ENCODE measurements around the gene STH.

The STH gene

DNA sequence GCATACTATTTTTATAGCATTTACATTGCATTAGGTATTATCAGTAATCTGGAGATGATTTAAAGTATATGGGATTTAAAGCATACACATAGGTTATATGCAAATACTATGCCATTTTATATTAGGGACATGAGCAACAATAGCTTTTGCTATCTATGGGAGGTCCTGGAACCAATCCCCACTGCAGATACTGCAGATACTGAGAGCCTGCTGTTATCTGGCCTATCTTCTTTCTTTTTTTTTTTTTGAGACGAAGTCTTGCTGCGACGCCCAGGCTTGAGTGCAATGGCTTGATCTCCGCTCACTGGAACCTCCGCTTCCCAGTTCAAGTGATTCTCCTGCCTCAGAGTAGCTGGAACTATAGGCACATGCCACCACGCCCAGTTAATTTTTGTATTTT is 37.4 kb downstream of the STH start:
- H3K79me2 ChIP-seq = peaks cover 3% of the 10 kb centered on the region
- TF ChIP-seq, protein P1, sequence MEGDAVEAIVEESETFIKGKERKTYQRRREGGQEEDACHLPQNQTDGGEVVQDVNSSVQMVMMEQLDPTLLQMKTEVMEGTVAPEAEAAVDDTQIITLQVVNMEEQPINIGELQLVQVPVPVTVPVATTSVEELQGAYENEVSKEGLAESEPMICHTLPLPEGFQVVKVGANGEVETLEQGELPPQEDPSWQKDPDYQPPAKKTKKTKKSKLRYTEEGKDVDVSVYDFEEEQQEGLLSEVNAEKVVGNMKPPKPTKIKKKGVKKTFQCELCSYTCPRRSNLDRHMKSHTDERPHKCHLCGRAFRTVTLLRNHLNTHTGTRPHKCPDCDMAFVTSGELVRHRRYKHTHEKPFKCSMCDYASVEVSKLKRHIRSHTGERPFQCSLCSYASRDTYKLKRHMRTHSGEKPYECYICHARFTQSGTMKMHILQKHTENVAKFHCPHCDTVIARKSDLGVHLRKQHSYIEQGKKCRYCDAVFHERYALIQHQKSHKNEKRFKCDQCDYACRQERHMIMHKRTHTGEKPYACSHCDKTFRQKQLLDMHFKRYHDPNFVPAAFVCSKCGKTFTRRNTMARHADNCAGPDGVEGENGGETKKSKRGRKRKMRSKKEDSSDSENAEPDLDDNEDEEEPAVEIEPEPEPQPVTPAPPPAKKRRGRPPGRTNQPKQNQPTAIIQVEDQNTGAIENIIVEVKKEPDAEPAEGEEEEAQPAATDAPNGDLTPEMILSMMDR (IDR thresholded peaks at IDR 0.05) = no peak
- no peaks in the 10 kb centered on the region for H3K4me1 ChIP-seq
- no peaks in the 10 kb centered on the region for H3K36me3 ChIP-seq (ENCODE audit: control insufficient read depth, insufficient read depth, low read length)
- H3K27ac ChIP-seq = no peak overlapping the region
- no peak overlapping the region for H2AFZ ChIP-seq
- H3K9ac ChIP-seq = no peak overlapping the region
- H3K27me3 ChIP-seq (ENCODE audit: control insufficient read depth, insufficient read depth, low read length) = no peaks in the 10 kb centered on the region
- H3K4me3 ChIP-seq (ENCODE audit: low read depth, low read length) = no peak overlapping the region
- H3K9me3 ChIP-seq (ENCODE audit: control insufficient read depth, low read length) = no peaks in the 10 kb centered on the region
- H3K4me2 ChIP-seq (ENCODE audit: low read length) = no peak overlapping the region

DNA sequence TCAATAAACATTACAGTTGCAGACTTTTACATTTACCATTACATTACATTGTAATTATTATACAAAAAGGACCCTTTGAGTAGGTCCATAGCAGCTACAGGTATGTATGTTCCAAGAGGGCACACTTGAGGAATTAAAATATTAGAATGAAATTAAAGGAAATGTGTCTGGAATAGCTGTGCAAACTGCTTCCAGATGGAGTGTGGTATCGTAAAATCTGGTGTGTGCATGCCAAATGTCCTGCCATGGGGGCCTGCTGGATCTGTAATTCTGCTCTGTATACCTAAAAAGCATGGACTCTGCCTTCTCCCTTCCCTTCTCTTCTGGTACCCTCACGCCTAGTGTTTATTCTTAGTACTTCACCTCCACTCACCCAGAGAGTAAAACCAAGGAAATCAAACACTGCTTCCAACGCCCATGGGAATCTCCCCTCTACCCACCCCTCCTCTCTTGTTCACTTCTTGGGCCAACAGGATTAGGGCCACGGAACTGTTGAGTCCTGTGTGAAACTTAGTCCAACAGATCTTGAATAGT is 38.7 kb downstream of the STH start:
- TF ChIP-seq, protein P1 (IDR thresholded peaks at IDR 0.05) = no peak
- Histone ChIP-seq H3K9me3 (ENCODE audit: control insufficient read depth, low read length) (no peaks in the 10 kb centered on the region), H3K27ac (no peak overlapping the region), H3K79me2 (peaks cover 3% of the 10 kb centered on the region), H3K4me3 (ENCODE audit: low read depth, low read length) (no peak overlapping the region), H3K4me1 (no peaks in the 10 kb centered on the region), H3K27me3 (ENCODE audit: control insufficient read depth, insufficient read depth, low read length) (no peaks in the 10 kb centered on the region), H3K36me3 (ENCODE audit: control insufficient read depth, insufficient read depth, low read length) (no peaks in the 10 kb centered on the region), H3K4me2 (ENCODE audit: low read length) (no peak overlapping the region), H3K9ac (no peak overlapping the region), H2AFZ (no peak overlapping the region)

DNA sequence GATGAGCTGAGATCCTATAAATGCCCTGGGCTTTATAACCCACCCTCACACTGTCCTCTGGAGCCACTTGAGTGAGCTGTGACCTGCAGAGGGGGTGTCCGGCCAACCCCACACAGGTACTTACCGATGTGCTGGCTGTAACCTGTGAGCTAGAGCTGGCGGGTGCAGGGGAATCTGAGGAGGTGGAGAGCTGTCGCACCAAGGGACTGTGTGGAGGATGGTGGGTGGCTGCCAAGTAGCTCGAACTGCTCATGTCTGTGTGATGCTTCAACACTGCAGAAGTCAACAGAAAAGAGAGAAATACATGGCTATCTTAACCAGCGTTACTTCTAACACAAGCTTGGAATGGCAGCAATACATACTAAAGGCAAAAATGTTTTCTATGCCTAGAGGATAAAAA is 39.4 kb downstream of the STH start:
- H2AFZ ChIP-seq = no peak overlapping the region
- no peak overlapping the region for H3K27ac ChIP-seq
- H3K4me3 ChIP-seq (ENCODE audit: low read depth, low read length) = no peak overlapping the region
- no peaks in the 10 kb centered on the region for H3K9me3 ChIP-seq (ENCODE audit: control insufficient read depth, low read length)
- H3K36me3 ChIP-seq (ENCODE audit: control insufficient read depth, insufficient read depth, low read length) = no peaks in the 10 kb centered on the region
- H3K27me3 ChIP-seq (ENCODE audit: control insufficient read depth, insufficient read depth, low read length) = no peaks in the 10 kb centered on the region
- H3K79me2 ChIP-seq = peaks cover 3% of the 10 kb centered on the region
- TF ChIP-seq, protein P1 (IDR thresholded peaks at IDR 0.05) = no peak
- H3K4me1 ChIP-seq = peaks cover under 1% of the 10 kb centered on the region
- no peak overlapping the region for H3K4me2 ChIP-seq (ENCODE audit: low read length)
- H3K9ac ChIP-seq = no peak overlapping the region

DNA sequence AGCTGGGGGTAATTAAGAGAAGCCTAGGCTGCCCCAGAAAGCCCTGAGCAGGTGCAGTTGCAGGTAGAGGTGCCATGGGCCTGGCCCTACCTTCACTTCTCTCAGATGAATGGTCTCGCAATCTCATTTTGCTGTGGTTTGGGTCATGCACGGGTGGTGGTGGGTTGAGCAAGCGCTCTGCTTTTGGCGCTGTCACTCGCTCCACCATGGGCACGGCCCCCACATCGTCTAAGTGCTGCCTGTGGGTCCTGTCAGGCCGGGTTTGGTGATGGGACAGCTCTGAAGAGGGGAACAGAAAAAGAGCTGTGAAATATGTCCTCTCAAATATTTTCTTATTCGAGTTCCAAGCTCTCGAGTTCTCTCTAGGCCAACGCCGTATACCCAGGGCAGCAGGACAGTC is 39.9 kb downstream of the STH start:
- Histone ChIP-seq H3K4me1 (peaks cover 6% of the 10 kb centered on the region), H3K36me3 (ENCODE audit: control insufficient read depth, insufficient read depth, low read length) (no peaks in the 10 kb centered on the region), H2AFZ (no peak overlapping the region), H3K27ac (no peak overlapping the region), H3K27me3 (ENCODE audit: control insufficient read depth, insufficient read depth, low read length) (no peaks in the 10 kb centered on the region), H3K79me2 (peaks cover 5% of the 10 kb centered on the region), H3K9me3 (ENCODE audit: control insufficient read depth, low read length) (no peaks in the 10 kb centered on the region), H3K9ac (no peak overlapping the region), H3K4me3 (ENCODE audit: low read depth, low read length) (no peak overlapping the region), H3K4me2 (ENCODE audit: low read length) (no peak overlapping the region)
- TF ChIP-seq, protein P1 (IDR thresholded peaks at IDR 0.05) = no peak

DNA sequence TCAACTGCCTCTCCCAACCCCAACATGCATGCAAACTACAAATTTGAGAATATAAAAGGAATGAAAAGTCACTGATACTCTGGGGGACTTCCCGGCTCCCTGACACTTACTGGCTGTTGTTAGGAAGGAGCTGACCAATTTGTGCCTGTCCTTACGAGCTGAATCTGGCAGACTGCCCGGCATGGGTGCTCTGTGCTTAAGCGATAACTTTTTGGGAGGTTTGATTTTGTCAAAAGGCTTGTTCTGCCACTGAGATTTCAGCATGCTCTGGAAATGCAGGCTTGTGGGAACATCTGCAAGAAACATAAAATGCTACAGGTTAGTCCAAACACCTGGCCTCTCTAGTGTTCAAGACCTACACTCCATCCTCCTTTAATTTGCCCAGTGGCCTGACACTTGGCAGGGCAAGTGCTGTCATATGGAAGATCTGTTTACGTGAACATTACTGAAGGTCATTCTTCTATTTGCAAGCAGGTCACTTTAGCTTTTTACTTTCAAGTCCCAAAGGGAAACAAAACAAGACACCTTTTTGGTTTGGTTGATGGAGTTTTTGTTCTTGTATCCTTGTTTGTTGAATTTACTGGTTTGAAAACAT is 40.6 kb downstream of the STH start:
- no peak overlapping the region for H3K4me2 ChIP-seq (ENCODE audit: low read length)
- TF ChIP-seq, protein P1 (IDR thresholded peaks at IDR 0.05) = no peak
- no peak overlapping the region for H3K4me3 ChIP-seq (ENCODE audit: low read depth, low read length)
- H3K27me3 ChIP-seq (ENCODE audit: control insufficient read depth, insufficient read depth, low read length) = no peaks in the 10 kb centered on the region
- H3K79me2 ChIP-seq = peaks cover 5% of the 10 kb centered on the region
- H3K4me1 ChIP-seq = peaks cover 8% of the 10 kb centered on the region
- no peaks in the 10 kb centered on the region for H3K36me3 ChIP-seq (ENCODE audit: control insufficient read depth, insufficient read depth, low read length)
- no peaks in the 10 kb centered on the region for H3K9me3 ChIP-seq (ENCODE audit: control insufficient read depth, low read length)
- H3K27ac ChIP-seq = no peak overlapping the region
- no peak overlapping the region for H2AFZ ChIP-seq
- no peak overlapping the region for H3K9ac ChIP-seq
